ENCODE measurements around the gene RALGAPB. TPM values are rescaled to one million over a fixed set of nuclear protein-coding genes. Genes with fewer than 3 reads are reported as not detected.
A peak's percentile ranks its signal among the peaks of the same experiment; 100 is the strongest.

The RALGAPB gene
- total and polyA plus RNA-seq, 4 donors: 9.0 to 58.5 (median 21.3) TPM

GRCh38 chr20:38602185-38602581 is 129.5 kb downstream of the RALGAPB start:
- no peak for DNase-seq
- no peak overlapping the region for H3K27ac ChIP-seq (ENCODE audit: low read depth in 1 of 2, low read length in 1 of 2)
- no peak for TF ChIP-seq CTCF (IDR thresholded peaks at IDR 0.05; ENCODE audit: control extremely low read depth, extremely low read depth)
- H3K9ac ChIP-seq (ENCODE audit: insufficient read depth in 1 of 2, low read length in 2 of 2): no peak overlapping the region
- ATAC-seq (ENCODE audit: insufficient read depth, low FRiP score): no peak
- peaks cover 0 to 3% (median 0%) of the 10 kb centered on the region in 5 donors for H3K4me1 ChIP-seq (ENCODE audit: control insufficient read depth in 5 of 5, insufficient read depth in 5 of 5, low read length in 5 of 5)
- H3K9me3 ChIP-seq (ENCODE audit: control insufficient read depth in 4 of 4, insufficient read depth in 3 of 4, low read length in 3 of 4): peaks cover 0 to 4% (median 0%) of the 10 kb centered on the region in 4 donors
- H3K27me3 ChIP-seq (ENCODE audit: control insufficient read depth in 3 of 3, insufficient read depth in 3 of 3, low read length in 2 of 3): peaks cover 0 to 29% (median 18%) of the 10 kb centered on the region in 3 donors
- H3K36me3 ChIP-seq (ENCODE audit: control insufficient read depth in 4 of 4, insufficient read depth in 4 of 4, low read length in 4 of 4): no peaks in the 10 kb centered on the region
- no peak overlapping the region for H3K4me3 ChIP-seq
- WGBS, 2 donors: 25 to 35% methylated on average over 5 of the region's 5 CpGs

DNA sequence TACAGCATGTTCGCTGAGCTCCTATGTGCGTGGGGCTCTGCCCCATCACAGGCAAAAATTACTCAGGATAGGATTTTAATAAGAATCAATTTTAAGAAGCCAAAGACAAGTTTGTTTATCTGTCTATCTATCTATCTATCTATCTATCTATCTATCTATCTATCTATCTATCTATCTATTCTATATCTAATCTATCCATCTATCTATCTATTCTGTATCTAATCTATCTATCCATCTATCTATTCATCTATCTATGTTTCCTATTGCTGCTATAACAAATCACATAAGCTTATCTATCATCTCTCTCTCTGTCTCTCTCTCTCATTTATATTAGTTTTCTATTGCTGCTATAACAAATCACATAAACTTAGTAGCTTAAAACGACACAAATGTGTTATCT is 130.6 kb downstream of the RALGAPB start:
- peaks cover 0 to 3% (median 0%) of the 10 kb centered on the region in 5 donors for H3K4me1 ChIP-seq (ENCODE audit: control insufficient read depth in 5 of 5, insufficient read depth in 5 of 5, low read length in 5 of 5)
- H3K4me3 ChIP-seq: no peak overlapping the region
- H3K27ac ChIP-seq (ENCODE audit: low read depth in 1 of 2, low read length in 1 of 2): no peak overlapping the region
- no peak for TF ChIP-seq CTCF (IDR thresholded peaks at IDR 0.05; ENCODE audit: control extremely low read depth, extremely low read depth)
- H3K9ac ChIP-seq (ENCODE audit: insufficient read depth in 1 of 2, low read length in 2 of 2): no peak overlapping the region
- DNase-seq: no peak
- H3K36me3 ChIP-seq (ENCODE audit: control insufficient read depth in 4 of 4, insufficient read depth in 4 of 4, low read length in 4 of 4): no peaks in the 10 kb centered on the region
- H3K9me3 ChIP-seq (ENCODE audit: control insufficient read depth in 4 of 4, insufficient read depth in 3 of 4, low read length in 3 of 4): peaks cover 0 to 4% (median 0%) of the 10 kb centered on the region in 4 donors
- H3K27me3 ChIP-seq (ENCODE audit: control insufficient read depth in 3 of 3, insufficient read depth in 3 of 3, low read length in 2 of 3): peaks cover 0 to 32% (median 18%) of the 10 kb centered on the region in 3 donors
- no peak for ATAC-seq (ENCODE audit: insufficient read depth, low FRiP score)
- WGBS, 2 donors: 82 to 83% methylated on average over 3 of the region's 3 CpGs

DNA sequence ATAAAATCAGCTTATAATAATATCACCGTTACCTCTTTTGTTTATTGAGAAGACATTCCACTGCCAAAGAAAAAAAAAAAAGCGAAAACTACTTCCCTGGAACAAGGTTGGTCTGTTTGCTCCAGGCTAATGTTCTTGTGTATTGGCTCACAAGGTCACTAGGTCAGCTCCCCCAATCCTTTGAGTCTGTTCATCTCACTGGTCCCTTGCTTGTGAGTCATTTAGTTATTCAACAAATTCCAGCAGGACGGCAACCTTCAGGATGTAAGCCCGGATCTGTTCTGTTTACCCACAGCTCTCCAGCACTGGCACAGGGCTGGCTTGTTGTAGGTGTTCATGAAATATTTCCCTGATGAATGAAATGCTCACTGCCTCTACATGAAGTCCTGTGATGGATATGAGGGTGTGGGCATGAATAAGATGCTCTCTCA is 132.2 kb downstream of the RALGAPB start:
- H3K9ac ChIP-seq (ENCODE audit: insufficient read depth in 1 of 2, low read length in 2 of 2): no peak overlapping the region
- no peak overlapping the region for H3K4me3 ChIP-seq
- WGBS, 2 donors: 46 to 60% methylated on average over 4 of the region's 4 CpGs
- DNase-seq (no peak), ATAC-seq (ENCODE audit: insufficient read depth, low FRiP score) (peak; percentile 36)
- peaks cover 0 to 3% (median 0%) of the 10 kb centered on the region in 5 donors for H3K4me1 ChIP-seq (ENCODE audit: control insufficient read depth in 5 of 5, insufficient read depth in 5 of 5, low read length in 5 of 5)
- no peak overlapping the region for H3K27ac ChIP-seq (ENCODE audit: low read depth in 1 of 2, low read length in 1 of 2)
- H3K9me3 ChIP-seq (ENCODE audit: control insufficient read depth in 4 of 4, insufficient read depth in 3 of 4, low read length in 3 of 4): peaks cover 0 to 6% (median 0%) of the 10 kb centered on the region in 4 donors
- H3K36me3 ChIP-seq (ENCODE audit: control insufficient read depth in 4 of 4, insufficient read depth in 4 of 4, low read length in 4 of 4): no peaks in the 10 kb centered on the region
- H3K27me3 ChIP-seq (ENCODE audit: control insufficient read depth in 3 of 3, insufficient read depth in 3 of 3, low read length in 2 of 3): peaks cover 0 to 32% (median 18%) of the 10 kb centered on the region in 3 donors
- no peak for TF ChIP-seq CTCF (IDR thresholded peaks at IDR 0.05; ENCODE audit: control extremely low read depth, extremely low read depth)

DNA sequence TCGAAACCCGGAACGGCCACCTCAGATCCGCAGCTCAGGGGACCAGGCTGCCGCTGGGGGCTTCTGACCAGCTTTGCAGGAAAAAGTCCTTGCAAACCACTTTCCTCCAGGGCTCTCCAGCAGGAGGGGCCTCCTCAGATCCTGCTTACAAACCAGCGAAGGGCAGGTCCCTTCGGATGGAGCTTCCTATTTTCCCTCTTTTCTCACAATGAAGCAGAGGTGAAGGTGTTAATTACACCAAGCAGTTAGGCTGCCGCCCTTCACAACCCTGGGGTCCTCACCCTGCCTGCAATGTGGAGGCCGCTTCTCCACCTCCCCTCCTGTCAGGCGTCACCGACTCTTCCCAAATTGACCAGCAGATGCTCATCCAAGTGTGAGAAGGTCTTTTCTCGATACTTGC is 134.7 kb downstream of the RALGAPB start:
- Histone ChIP-seq H3K27ac (ENCODE audit: low read depth in 1 of 2, low read length in 1 of 2) (no peak overlapping the region), H3K4me1 (ENCODE audit: control insufficient read depth in 5 of 5, insufficient read depth in 5 of 5, low read length in 5 of 5) (no peaks in the 10 kb centered on the region), H3K4me3 (no peak overlapping the region), H3K9ac (ENCODE audit: insufficient read depth in 1 of 2, low read length in 2 of 2) (no peak overlapping the region), H3K36me3 (ENCODE audit: control insufficient read depth in 4 of 4, insufficient read depth in 4 of 4, low read length in 4 of 4) (no peaks in the 10 kb centered on the region), H3K9me3 (ENCODE audit: control insufficient read depth in 4 of 4, insufficient read depth in 3 of 4, low read length in 3 of 4) (peaks cover 0 to 6% (median 0%) of the 10 kb centered on the region in 4 donors), H3K27me3 (ENCODE audit: control insufficient read depth in 3 of 3, insufficient read depth in 3 of 3, low read length in 2 of 3) (peaks cover 0 to 16% (median 3%) of the 10 kb centered on the region in 3 donors)
- DNase-seq (no peak), ATAC-seq (ENCODE audit: insufficient read depth, low FRiP score) (no peak)
- TF ChIP-seq CTCF (IDR thresholded peaks at IDR 0.05; ENCODE audit: control extremely low read depth, extremely low read depth): no peak
- 43 to 44% methylated on average over 12 of the region's 12 CpGs for WGBS, 2 donors

All from lung (tissue), 12 donors.